Neural crest cell (in vitro differentiated cells): ENCODE results near the gene LRRC26. TPM values are rescaled to one million over a fixed set of nuclear protein-coding genes. Genes with fewer than 3 reads are reported as not detected.

Experiments
- DNase-seq: peaks from one replicate; pipeline ENCODE4 v3.0.0; 2021; ENCODE audit warnings: low read depth, mixed read lengths, low spot score
- H3K27ac Mint-ChIP-seq: one replicate; pipeline ENCODE4 v1.8.0; 2021; ENCODE audit warnings: mild to moderate bottlenecking, mixed read lengths; ENCODE audit not compliant: unreplicated experiment
- H3K27me3 Mint-ChIP-seq: 2 replicates; pipeline ENCODE4 v1.8.0; 2021; ENCODE audit warnings: low read depth, mild to moderate bottlenecking, mixed read lengths
- H3K36me3 Mint-ChIP-seq: 2 replicates; pipeline ENCODE4 v1.8.0; 2021; ENCODE audit warnings: low read depth, mild to moderate bottlenecking, mixed read lengths
- H3K4me1 Mint-ChIP-seq: 2 replicates; pipeline ENCODE4 v1.8.0; 2021; ENCODE audit warnings: mixed read lengths
- H3K4me3 Mint-ChIP-seq: one replicate; pipeline ENCODE4 v1.8.0; 2021; ENCODE audit warnings: mild to moderate bottlenecking, mixed read lengths
- H3K9me3 Mint-ChIP-seq: 2 replicates; pipeline ENCODE4 v1.8.0; 2021; ENCODE audit warnings: mixed read lengths
- total RNA-seq: library from RNA; stranded (reverse); gene quantifications from 2 replicates; pipeline ENCODE4 v1.2.1, GENCODE V29; 2021
- TF ChIP-seq, protein P1 (sequence below): fragments of 200-600 bp; sonication (generic); conservative IDR thresholded peaks from 2 replicates; pipeline ENCODE4 v1.5.0; 2021; ENCODE audit warnings: antibody characterized with exemption, mild to moderate bottlenecking

Gene LRRC26
- total RNA-seq, 1 donor from 2014 or later = 0.37 TPM

DNA sequence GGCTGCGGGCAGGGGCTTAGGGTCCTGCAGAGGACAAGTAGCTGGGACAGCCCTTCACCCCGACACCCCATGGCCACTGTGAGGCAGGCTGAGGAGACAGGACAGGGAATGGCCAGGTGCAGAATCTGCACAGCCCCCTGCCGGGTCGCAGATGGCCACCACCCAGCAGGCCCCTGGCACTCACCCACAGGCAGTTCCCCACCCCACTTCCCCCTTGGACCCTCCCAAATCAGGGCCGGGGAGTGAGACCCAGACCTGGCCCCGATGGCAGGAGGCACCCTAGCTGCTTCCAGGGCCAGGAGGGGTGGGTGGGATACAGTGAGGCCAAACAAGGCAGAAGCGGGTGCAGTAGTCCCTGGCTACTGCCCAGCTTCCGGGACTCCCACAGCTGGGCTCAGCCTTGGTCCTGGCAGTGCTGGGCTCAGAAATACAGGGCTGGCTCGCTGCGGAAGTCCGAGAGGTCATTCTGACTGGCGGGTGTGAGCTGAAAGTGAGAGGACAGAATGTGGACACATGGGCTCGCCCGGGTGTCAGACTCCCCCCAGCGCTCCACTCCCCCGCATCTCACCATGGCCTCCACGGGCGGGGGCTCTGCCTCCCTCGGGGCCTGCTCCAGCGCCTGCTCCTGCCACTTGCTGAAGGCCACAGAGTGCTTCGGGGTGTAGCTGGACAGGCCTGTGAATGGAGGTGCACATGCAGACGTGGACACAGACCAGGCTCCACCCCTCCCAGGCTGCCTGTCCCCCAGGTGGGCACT, 22.0 kb upstream of the LRRC26 start:
- Mint-ChIP-seq H3K4me3 (no peak overlapping the region), H3K36me3 (no peaks in the 10 kb centered on the region), H3K27me3 (no peaks in the 10 kb centered on the region), H3K27ac (no peak overlapping the region), H3K9me3 (no peaks in the 10 kb centered on the region), H3K4me1 (peaks cover 18% of the 10 kb centered on the region)
- no peak for DNase-seq
- TF ChIP-seq, protein P1, sequence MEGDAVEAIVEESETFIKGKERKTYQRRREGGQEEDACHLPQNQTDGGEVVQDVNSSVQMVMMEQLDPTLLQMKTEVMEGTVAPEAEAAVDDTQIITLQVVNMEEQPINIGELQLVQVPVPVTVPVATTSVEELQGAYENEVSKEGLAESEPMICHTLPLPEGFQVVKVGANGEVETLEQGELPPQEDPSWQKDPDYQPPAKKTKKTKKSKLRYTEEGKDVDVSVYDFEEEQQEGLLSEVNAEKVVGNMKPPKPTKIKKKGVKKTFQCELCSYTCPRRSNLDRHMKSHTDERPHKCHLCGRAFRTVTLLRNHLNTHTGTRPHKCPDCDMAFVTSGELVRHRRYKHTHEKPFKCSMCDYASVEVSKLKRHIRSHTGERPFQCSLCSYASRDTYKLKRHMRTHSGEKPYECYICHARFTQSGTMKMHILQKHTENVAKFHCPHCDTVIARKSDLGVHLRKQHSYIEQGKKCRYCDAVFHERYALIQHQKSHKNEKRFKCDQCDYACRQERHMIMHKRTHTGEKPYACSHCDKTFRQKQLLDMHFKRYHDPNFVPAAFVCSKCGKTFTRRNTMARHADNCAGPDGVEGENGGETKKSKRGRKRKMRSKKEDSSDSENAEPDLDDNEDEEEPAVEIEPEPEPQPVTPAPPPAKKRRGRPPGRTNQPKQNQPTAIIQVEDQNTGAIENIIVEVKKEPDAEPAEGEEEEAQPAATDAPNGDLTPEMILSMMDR = no peak

DNA sequence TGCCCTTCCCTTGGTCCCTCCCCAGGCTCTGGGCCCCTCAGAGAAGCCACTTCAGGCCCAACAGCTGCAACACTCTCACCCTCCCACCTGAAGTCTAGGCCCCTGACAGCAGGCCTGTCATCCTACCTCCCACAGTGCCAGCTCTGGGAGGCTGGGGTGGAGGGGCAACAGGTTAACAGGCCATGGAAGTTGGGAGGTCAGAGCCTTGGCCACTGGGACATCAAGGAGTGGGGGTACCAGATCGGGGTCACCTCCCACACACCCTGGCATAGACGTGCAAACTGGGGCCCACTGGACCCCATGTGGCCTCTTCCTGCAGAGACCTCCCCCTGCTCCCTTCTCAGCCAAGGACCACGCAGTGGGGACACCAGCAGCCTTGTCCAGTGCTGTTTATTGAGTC, 21.4 kb upstream of the LRRC26 start:
- H3K4me1 Mint-ChIP-seq = peaks cover 21% of the 10 kb centered on the region
- DNase-seq = no peak
- no peaks in the 10 kb centered on the region for H3K36me3 Mint-ChIP-seq
- no peak overlapping the region for H3K27ac Mint-ChIP-seq
- H3K9me3 Mint-ChIP-seq = no peaks in the 10 kb centered on the region
- H3K4me3 Mint-ChIP-seq = peak overlapping the region; percentile 87
- no peaks in the 10 kb centered on the region for H3K27me3 Mint-ChIP-seq
- TF ChIP-seq, protein P1 = no peak

DNA sequence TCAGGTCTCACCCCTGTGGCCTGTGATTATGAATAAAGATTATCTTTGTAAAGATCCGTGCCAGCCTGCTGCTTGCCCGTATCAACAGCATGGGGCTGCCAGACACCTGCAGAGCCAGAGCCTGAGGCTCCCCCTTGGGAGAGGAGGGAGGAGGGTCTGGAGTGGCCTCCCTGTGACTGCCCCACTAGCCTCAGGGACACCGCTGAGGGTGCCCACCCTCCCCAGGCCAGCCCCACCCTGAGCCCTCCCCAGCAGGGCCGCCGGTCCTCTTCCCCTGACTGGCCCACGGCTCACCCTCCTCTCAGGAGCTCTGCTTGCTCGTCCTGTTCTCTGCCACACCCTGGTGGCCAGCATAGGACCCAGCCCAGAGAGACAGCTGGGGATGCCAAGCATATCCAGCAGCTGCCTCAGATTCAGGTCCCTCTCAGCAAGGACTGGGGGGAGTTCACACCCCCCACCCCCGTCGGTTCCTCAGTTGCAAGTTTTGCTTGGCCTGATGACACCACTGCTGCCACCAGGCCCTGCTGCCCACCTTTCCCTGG, 20.5 kb upstream of the LRRC26 start:
- Mint-ChIP-seq H3K36me3 (no peaks in the 10 kb centered on the region), H3K4me3 (peak overlapping the region; percentile 96), H3K27ac (peak overlapping the region; percentile 62), H3K4me1 (peaks cover 21% of the 10 kb centered on the region), H3K27me3 (no peaks in the 10 kb centered on the region), H3K9me3 (no peaks in the 10 kb centered on the region)
- TF ChIP-seq, protein P1 = no peak
- DNase-seq = no peak

DNA sequence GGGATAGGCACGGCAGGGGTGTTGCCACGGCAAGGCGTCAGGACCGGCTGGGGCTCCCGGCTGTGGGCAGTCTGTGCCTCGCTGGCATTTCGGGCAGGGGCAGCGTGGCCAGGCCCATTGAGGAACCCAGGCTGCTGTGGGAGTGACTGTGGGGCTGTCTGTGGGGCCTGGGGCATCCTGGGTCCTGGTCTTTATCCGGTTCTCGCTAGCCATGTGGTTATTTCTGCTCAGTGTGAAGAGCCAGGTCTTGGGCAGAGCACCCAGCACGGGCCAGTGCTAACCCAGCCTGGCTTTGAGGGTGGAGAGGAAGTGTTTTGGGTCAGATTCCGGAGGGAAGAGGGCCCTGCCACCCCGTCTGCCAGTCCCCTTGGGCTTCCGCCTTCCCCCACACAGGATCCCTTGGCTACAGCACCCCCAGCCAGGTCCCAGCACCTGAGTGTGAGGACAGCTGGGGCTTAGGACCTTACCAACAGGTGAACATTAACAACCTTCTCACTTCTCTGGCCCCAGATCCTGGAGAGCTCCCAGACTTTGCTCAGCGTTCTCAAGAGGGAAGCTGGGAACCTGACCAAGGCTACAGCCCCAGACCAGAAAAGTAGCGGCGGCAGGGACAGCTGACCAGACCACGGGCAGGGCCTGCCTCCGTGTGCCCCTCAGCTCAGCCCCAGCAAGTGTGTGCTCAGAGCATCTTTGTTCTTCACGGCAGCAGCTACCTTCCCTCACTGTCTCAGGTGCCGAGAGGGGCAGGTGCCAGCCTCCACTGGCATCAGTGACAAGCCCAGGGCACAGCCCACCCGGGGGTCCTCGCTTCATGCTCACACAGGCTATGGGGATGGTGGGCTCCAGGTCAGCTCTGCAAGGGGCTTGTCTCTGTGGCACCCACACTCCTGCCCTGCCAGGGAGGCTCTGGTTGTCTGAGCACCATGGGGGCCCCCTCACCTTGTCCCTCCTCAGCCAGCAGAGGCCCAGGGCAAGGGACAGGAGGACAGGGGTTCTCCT, 19.7 kb upstream of the LRRC26 start:
- Mint-ChIP-seq H3K9me3 (no peaks in the 10 kb centered on the region), H3K36me3 (no peaks in the 10 kb centered on the region), H3K4me3 (peak overlapping the region; percentile 96), H3K27ac (peak overlapping the region; percentile 98), H3K27me3 (no peaks in the 10 kb centered on the region), H3K4me1 (peaks cover 21% of the 10 kb centered on the region)
- DNase-seq = no peak
- TF ChIP-seq, protein P1 = no peak

DNA sequence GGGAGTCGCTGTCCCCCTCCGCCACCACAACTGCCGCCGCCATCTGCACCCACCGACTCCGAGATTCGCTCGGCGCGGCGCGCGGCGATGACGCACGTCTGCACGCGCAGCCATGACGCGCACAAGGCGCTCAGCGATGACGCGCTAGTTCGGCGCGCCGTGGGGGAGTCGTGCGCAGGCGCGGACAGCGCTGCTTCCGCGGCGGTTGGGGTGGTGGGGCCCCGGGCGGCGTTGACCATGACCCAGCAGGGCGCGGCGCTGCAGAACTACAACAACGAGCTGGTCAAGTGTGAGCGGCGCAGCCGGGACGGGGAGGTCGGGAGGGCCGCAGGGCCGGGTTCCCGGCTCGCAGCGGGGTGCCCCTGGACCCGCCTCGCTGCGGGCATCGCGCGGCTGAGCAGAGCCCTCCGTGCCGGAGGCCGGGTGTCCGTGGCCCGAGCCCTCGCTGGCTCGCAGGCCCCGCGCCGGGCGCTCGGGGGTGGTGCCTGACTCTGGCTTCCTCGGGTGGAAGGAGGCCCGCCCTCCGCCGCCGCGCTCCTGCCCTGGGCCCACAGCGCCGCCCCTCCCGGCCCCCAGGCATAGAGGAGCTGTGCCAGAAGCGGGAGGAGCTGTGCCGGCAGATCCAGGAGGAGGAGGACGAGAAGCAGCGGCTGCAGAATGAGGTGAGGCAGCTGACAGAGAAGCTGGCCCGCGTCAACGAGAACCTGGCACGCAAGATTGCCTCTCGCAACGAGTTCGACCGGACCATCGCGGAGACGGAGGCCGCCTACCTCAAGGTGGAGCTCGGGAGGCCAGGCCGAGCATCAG, 18.8 kb upstream of the LRRC26 start, which contains the start of the genes ANAPC2 and SSNA1:
Gene ANAPC2, minus strand, starts transcription at position 71 of the 807 bp plus-strand sequence. Its CDS starts 28 bp downstream, at position 43.
Gene SSNA1, plus strand, starts transcription at position 187 of the 807 bp plus-strand sequence. Its CDS starts 51 bp downstream, at position 238.
- Mint-ChIP-seq H3K4me1 (peaks cover 21% of the 10 kb centered on the region), H3K27me3 (no peaks in the 10 kb centered on the region), H3K36me3 (no peaks in the 10 kb centered on the region), H3K27ac (peak within 1 kb of the TSS; percentile 98), H3K4me3 (peak within 1 kb of the TSS; percentile 96), H3K9me3 (no peaks in the 10 kb centered on the region)
- peak; percentile 94 for DNase-seq
- TF ChIP-seq, protein P1 = peak; percentile 57
